Measurements from ENCODE around the gene RNU1-4. TPM values are rescaled to one million over a fixed set of nuclear protein-coding genes. Genes with fewer than 3 reads are reported as not detected.
"Not testable (repeated sequence)": the region's sequence is repeated elsewhere in the genome, so short reads cannot be mapped to it uniquely, and the experiment has no call there.

Gene RNU1-4
- polyA plus RNA-seq, 1 donor (not counting 4 experiments of a cell fraction or from before 2014, with no cell fraction given): 67.0 TPM

DNA sequence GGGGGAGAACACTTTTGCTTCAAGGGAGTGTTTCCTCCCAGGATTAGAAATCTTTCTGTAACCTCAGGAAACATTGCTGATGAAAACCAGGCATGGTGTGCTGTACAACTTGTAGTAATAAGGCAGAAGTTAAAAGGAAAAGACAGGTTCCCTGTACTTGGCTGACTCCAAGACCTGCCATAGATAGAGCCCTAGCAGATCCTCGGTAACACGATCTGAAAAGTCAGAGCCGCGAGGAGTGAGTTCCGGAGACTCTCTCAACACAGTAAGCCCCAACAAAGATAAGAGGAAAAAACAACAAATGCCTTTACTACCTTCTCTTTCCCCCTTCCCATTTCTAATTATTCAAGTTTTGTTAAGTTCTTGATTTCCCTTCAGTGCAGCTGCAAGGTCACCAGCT is 7.3 kb downstream of the RNU1-4 start:
- DNase-seq (ENCODE audit: low read depth, low spot score); H3K79me2 ChIP-seq (ENCODE audit: control insufficient read depth, insufficient read depth, low read length); H3K4me3 ChIP-seq (ENCODE audit: control insufficient read depth in 2 of 3, extremely low read depth in 1 of 3, insufficient read depth in 2 of 3, low read depth in 1 of 3, low read length in 3 of 3); H3K27ac ChIP-seq (ENCODE audit: control insufficient read depth, insufficient read depth, low read length); H2AFZ ChIP-seq (ENCODE audit: control insufficient read depth, low read length); H3K9ac ChIP-seq (ENCODE audit: control insufficient read depth, extremely low read depth, insufficient read depth, low read length); H3K9me3 ChIP-seq (ENCODE audit: control insufficient read depth, low read depth, low read length); H3K27me3 ChIP-seq (ENCODE audit: control insufficient read depth, extremely low read depth, insufficient read depth, low read length); FAIRE-seq; H3K9me1 ChIP-seq (ENCODE audit: control insufficient read depth, extremely low read depth, insufficient read depth, low read length); H3K36me3 ChIP-seq (ENCODE audit: control insufficient read depth in 2 of 2, extremely low read depth in 1 of 2, insufficient read depth in 2 of 2, low read length in 2 of 2); H4K20me1 ChIP-seq (ENCODE audit: control insufficient read depth, extremely low read depth, insufficient read depth, low read length); H3K4me1 ChIP-seq (ENCODE audit: control insufficient read depth, extremely low read depth, insufficient read depth, low read length); dilution Hi-C loops (cut with MboI; ENCODE audit: extremely low pct_ligation_motif_present, low sequenced_read_pairs); H3K4me2 ChIP-seq (ENCODE audit: control insufficient read depth, extremely low read depth, insufficient read depth, low read depth, low read length): not testable (repeated sequence)

DNA sequence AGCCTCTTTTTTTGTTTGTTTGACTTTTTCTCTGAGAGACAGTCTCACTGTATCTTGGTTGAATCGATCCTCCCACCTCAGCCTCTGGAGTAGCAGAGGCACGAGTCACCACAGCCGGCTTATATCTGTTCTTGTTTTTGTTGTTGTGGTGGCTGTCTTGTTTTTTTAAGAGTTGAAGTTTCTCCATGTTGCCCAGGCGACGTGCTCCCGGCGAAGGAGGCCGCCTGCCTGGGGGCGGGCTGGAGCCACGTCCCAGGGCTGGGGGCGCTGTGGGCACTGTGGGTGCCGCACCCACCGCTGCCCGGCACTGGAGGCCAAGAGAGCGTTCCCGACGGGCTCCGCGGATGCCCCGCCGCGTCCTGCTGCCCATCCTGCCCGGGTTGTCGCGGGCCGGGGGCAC is 8.4 kb downstream of the RNU1-4 start:
- H3K9me3 ChIP-seq (ENCODE audit: control insufficient read depth, low read depth, low read length); H2AFZ ChIP-seq (ENCODE audit: control insufficient read depth, low read length); DNase-seq (ENCODE audit: low read depth, low spot score); H3K4me2 ChIP-seq (ENCODE audit: control insufficient read depth, extremely low read depth, insufficient read depth, low read depth, low read length); H3K27me3 ChIP-seq (ENCODE audit: control insufficient read depth, extremely low read depth, insufficient read depth, low read length); H4K20me1 ChIP-seq (ENCODE audit: control insufficient read depth, extremely low read depth, insufficient read depth, low read length); dilution Hi-C loops (cut with MboI; ENCODE audit: extremely low pct_ligation_motif_present, low sequenced_read_pairs); H3K27ac ChIP-seq (ENCODE audit: control insufficient read depth, insufficient read depth, low read length); H3K4me1 ChIP-seq (ENCODE audit: control insufficient read depth, extremely low read depth, insufficient read depth, low read length); H3K4me3 ChIP-seq (ENCODE audit: control insufficient read depth in 2 of 3, extremely low read depth in 1 of 3, insufficient read depth in 2 of 3, low read depth in 1 of 3, low read length in 3 of 3); H3K79me2 ChIP-seq (ENCODE audit: control insufficient read depth, insufficient read depth, low read length); H3K9me1 ChIP-seq (ENCODE audit: control insufficient read depth, extremely low read depth, insufficient read depth, low read length); H3K9ac ChIP-seq (ENCODE audit: control insufficient read depth, extremely low read depth, insufficient read depth, low read length); H3K36me3 ChIP-seq (ENCODE audit: control insufficient read depth in 2 of 2, extremely low read depth in 1 of 2, insufficient read depth in 2 of 2, low read length in 2 of 2); FAIRE-seq: not testable (repeated sequence)

DNA sequence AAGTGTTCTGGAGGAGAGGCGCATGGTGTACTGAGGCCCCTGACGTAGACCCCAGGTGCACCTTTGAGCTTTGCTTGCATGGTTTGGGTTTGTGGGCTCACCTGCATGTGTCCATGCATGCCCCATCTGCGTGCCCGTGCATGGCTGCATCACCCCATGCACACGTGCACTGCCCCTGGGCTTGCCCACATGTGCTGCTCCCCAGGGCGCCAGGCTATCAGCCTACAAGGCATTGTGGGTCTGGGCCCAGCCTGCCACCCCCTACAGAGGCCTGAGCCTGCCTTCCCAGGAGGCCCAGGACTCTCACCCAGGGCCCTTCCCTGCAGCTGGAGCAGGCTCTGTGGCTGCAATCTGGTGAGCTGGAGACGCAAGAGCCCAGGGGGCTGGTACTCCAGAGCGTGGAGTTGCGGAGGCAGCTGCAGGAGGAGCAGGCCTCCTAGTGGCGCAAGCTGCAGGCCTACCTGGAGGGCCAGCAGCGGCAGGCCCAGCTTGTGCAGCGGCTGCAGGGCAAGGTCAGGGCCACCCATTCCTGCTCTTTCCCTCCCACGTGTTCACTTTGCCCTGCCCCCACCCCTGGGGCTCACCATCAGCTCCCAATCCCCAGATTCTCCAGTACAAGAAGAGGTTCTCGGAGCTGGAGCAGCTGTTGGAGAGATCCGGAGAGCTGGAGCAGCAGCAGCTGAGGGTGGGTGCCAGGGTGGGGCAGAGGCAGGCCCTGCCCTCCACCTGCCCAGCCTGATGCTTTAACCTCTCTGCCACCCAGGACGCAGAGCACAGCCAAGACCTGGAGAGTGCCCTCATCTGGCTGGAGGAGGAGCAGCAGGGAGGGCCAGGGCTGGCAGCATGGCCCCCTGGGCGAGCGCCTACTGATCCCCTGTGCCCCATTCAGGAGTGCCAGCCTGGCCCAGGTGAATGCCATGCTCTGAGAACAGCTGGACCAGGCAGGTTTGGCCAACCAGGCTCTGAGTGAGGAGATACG is 9.9 kb downstream of the RNU1-4 start:
- dilution Hi-C loops (cut with MboI; ENCODE audit: extremely low pct_ligation_motif_present, low sequenced_read_pairs); H3K9ac ChIP-seq (ENCODE audit: control insufficient read depth, extremely low read depth, insufficient read depth, low read length); H3K4me2 ChIP-seq (ENCODE audit: control insufficient read depth, extremely low read depth, insufficient read depth, low read depth, low read length); H3K9me1 ChIP-seq (ENCODE audit: control insufficient read depth, extremely low read depth, insufficient read depth, low read length); H2AFZ ChIP-seq (ENCODE audit: control insufficient read depth, low read length); H3K27me3 ChIP-seq (ENCODE audit: control insufficient read depth, extremely low read depth, insufficient read depth, low read length); H3K27ac ChIP-seq (ENCODE audit: control insufficient read depth, insufficient read depth, low read length); DNase-seq (ENCODE audit: low read depth, low spot score); H3K79me2 ChIP-seq (ENCODE audit: control insufficient read depth, insufficient read depth, low read length); H4K20me1 ChIP-seq (ENCODE audit: control insufficient read depth, extremely low read depth, insufficient read depth, low read length); H3K9me3 ChIP-seq (ENCODE audit: control insufficient read depth, low read depth, low read length); FAIRE-seq; H3K4me3 ChIP-seq (ENCODE audit: control insufficient read depth in 2 of 3, extremely low read depth in 1 of 3, insufficient read depth in 2 of 3, low read depth in 1 of 3, low read length in 3 of 3); H3K4me1 ChIP-seq (ENCODE audit: control insufficient read depth, extremely low read depth, insufficient read depth, low read length); H3K36me3 ChIP-seq (ENCODE audit: control insufficient read depth in 2 of 2, extremely low read depth in 1 of 2, insufficient read depth in 2 of 2, low read length in 2 of 2): not testable (repeated sequence)

DNA sequence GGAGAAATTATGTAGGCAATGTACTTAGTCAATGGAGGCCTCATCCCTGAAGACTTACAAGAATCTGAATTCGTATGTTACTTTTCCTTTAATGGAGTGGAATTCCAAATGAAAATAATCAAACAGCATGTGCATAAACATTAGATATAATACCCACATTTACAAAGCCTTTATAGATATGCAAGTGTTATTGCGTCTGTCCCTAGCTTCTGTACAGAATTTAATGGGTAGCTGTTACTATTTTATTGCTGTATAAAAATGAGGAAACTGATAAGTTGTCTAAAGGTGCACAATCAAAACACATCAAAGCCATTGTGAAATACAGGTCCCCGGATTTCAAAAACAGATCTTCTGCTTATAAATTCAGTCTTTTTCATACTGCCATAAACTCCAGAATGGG is 12.5 kb downstream of the RNU1-4 start:
- H3K9me1 ChIP-seq (ENCODE audit: control insufficient read depth, extremely low read depth, insufficient read depth, low read length); dilution Hi-C loops (cut with MboI; ENCODE audit: extremely low pct_ligation_motif_present, low sequenced_read_pairs); DNase-seq (ENCODE audit: low read depth, low spot score); H3K4me3 ChIP-seq (ENCODE audit: control insufficient read depth in 2 of 3, extremely low read depth in 1 of 3, insufficient read depth in 2 of 3, low read depth in 1 of 3, low read length in 3 of 3); H3K4me2 ChIP-seq (ENCODE audit: control insufficient read depth, extremely low read depth, insufficient read depth, low read depth, low read length); FAIRE-seq; H2AFZ ChIP-seq (ENCODE audit: control insufficient read depth, low read length); H3K4me1 ChIP-seq (ENCODE audit: control insufficient read depth, extremely low read depth, insufficient read depth, low read length); H3K27ac ChIP-seq (ENCODE audit: control insufficient read depth, insufficient read depth, low read length); H3K79me2 ChIP-seq (ENCODE audit: control insufficient read depth, insufficient read depth, low read length); H4K20me1 ChIP-seq (ENCODE audit: control insufficient read depth, extremely low read depth, insufficient read depth, low read length); H3K27me3 ChIP-seq (ENCODE audit: control insufficient read depth, extremely low read depth, insufficient read depth, low read length); H3K9me3 ChIP-seq (ENCODE audit: control insufficient read depth, low read depth, low read length); H3K36me3 ChIP-seq (ENCODE audit: control insufficient read depth in 2 of 2, extremely low read depth in 1 of 2, insufficient read depth in 2 of 2, low read length in 2 of 2); H3K9ac ChIP-seq (ENCODE audit: control insufficient read depth, extremely low read depth, insufficient read depth, low read length): not testable (repeated sequence)

DNA sequence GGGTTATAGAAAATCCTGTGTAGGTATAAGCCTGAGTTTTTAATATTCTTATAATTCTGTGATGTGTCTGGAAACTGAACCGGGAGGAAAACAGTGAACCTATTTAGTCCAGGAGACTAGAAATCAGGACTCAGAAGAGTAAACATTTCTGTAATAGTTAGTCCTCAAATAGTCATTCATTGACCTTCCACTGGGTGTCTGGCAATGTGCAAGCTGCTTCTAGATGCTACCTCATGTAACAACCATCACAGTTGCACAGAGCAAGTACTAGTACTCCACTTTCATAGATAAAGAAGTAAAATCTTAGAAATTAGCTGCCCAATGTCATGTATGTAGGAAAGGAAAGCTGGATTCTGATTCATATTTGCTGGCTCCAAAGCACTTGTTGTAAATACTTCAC is 15.1 kb downstream of the RNU1-4 start:
- H3K79me2 ChIP-seq (ENCODE audit: control insufficient read depth, insufficient read depth, low read length); H3K36me3 ChIP-seq (ENCODE audit: control insufficient read depth in 2 of 2, extremely low read depth in 1 of 2, insufficient read depth in 2 of 2, low read length in 2 of 2); H3K9me1 ChIP-seq (ENCODE audit: control insufficient read depth, extremely low read depth, insufficient read depth, low read length); H3K9me3 ChIP-seq (ENCODE audit: control insufficient read depth, low read depth, low read length); H3K9ac ChIP-seq (ENCODE audit: control insufficient read depth, extremely low read depth, insufficient read depth, low read length); dilution Hi-C loops (cut with MboI; ENCODE audit: extremely low pct_ligation_motif_present, low sequenced_read_pairs); FAIRE-seq; H3K27me3 ChIP-seq (ENCODE audit: control insufficient read depth, extremely low read depth, insufficient read depth, low read length); DNase-seq (ENCODE audit: low read depth, low spot score); H4K20me1 ChIP-seq (ENCODE audit: control insufficient read depth, extremely low read depth, insufficient read depth, low read length); H3K4me1 ChIP-seq (ENCODE audit: control insufficient read depth, extremely low read depth, insufficient read depth, low read length); H2AFZ ChIP-seq (ENCODE audit: control insufficient read depth, low read length); H3K4me3 ChIP-seq (ENCODE audit: control insufficient read depth in 2 of 3, extremely low read depth in 1 of 3, insufficient read depth in 2 of 3, low read depth in 1 of 3, low read length in 3 of 3); H3K4me2 ChIP-seq (ENCODE audit: control insufficient read depth, extremely low read depth, insufficient read depth, low read depth, low read length); H3K27ac ChIP-seq (ENCODE audit: control insufficient read depth, insufficient read depth, low read length): not testable (repeated sequence)

All from keratinocyte (primary cell).